ENCODE measurements around the gene LHX3. TPM values are rescaled to one million over a fixed set of nuclear protein-coding genes. Genes with fewer than 3 reads are reported as not detected.
A peak's percentile ranks its signal among the peaks of the same experiment; 100 is the strongest.
"Not testable (repeated sequence)": the region's sequence is repeated elsewhere in the genome, so short reads cannot be mapped to it uniquely, and the experiment has no call there.

Gene LHX3
- total RNA-seq, 1 donor from 2014 or later: not detected

DNA sequence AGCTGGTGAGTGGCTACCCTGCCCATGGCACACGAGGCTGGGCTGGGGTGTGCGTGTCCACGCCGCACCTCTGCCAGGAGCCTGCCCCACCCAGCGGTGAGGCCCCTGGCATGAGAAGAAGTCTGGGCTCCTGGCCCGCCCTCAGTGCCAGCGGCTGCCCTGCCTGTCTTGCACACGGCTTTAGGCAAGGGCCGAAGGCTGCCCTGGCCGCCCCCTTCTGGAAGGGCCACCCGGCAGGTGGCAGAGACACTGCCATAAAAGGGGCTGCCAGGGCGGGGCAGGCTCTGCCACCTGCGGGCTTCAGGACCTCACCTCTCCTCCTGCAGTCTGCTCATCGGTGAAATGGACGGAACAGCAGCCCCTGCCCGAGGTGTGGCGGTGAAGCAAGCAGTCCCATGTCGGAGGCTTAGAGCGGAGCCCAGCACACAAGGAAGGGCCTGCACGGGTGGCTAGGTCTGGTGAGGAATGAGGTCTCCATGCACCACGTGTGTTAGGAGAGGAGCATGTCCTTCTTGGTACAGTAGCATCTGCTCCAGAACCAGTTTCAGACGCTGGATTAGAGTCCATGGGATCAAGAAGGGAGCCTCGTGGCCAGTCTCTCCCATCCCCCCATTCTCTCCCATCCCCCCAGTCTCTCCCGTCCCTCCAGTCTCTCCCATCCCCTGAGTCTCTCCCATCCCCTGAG is 51.4 kb downstream of the LHX3 start:
- H3K27me3 ChIP-seq (ENCODE audit: control insufficient read depth, insufficient read depth, low read length): no peaks in the 10 kb centered on the region
- no peak for TF ChIP-seq CTCF (IDR thresholded peaks at IDR 0.05; ENCODE audit: insufficient read depth, low read length, severe bottlenecking)
- no peak for FAIRE-seq

DNA sequence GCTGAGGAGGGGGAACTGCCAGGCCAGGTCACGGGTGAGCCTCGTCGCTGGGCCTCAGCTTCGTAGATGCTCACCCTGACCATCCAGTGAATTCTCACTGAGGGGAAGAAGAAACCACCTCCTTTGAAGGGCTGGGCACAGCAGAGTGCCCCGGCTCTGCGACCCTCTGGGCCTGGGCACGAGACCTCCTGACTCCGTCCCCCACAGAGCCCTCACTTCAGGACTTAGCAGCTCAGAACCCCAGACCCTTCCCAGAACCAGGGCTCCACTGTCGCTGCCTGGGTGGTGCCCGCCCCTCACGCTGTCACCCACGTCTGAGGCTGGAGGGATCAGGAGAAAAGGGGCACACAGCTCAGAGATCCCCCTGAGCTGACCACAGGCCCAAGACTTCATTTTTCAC is 52.0 kb downstream of the LHX3 start:
- FAIRE-seq: no peak
- no peak overlapping the region for H3K4me3 ChIP-seq (ENCODE audit: low read depth, low read length)
- no peaks in the 10 kb centered on the region for H3K36me3 ChIP-seq (ENCODE audit: control insufficient read depth, insufficient read depth, low read length)
- peaks cover 2% of the 10 kb centered on the region for H3K27me3 ChIP-seq (ENCODE audit: control insufficient read depth, insufficient read depth, low read length)
- TF ChIP-seq CTCF (IDR thresholded peaks at IDR 0.05; ENCODE audit: insufficient read depth, low read length, severe bottlenecking): no peak
- no peak for DNase-seq (ENCODE audit: low read depth)

More for the DNA sequence above, 51.4 kb downstream of the LHX3 start:
- Histone ChIP-seq H3K4me3 (ENCODE audit: low read depth, low read length) (no peak overlapping the region), H3K36me3 (ENCODE audit: control insufficient read depth, insufficient read depth, low read length) (no peaks in the 10 kb centered on the region)
- no peak for DNase-seq (ENCODE audit: low read depth)

DNA sequence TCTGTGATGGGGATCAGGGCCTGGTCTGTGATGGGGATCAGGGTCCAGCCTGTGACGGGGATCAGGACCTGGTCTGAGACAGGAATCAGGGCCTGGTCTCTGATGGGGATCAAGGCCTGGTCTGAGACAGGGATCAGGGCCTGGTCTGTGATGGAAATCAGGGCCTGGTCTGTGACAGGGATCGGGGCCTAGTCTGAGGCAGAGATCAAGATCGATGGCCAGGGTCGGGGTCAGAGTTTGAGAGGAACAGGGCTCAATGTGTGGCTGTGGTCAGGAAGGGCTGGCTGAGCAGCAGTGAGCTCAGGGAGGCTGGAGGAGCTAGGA is 52.4 kb downstream of the LHX3 start:
- no peaks in the 10 kb centered on the region for H3K36me3 ChIP-seq (ENCODE audit: control insufficient read depth, insufficient read depth, low read length)
- peaks cover 4% of the 10 kb centered on the region for H3K27me3 ChIP-seq (ENCODE audit: control insufficient read depth, insufficient read depth, low read length)
- FAIRE-seq: peak; percentile 32
- no peak for DNase-seq (ENCODE audit: low read depth)
- no peak for TF ChIP-seq CTCF (IDR thresholded peaks at IDR 0.05; ENCODE audit: insufficient read depth, low read length, severe bottlenecking)
- no peak overlapping the region for H3K4me3 ChIP-seq (ENCODE audit: low read depth, low read length)

- TF ChIP-seq CTCF (IDR thresholded peaks at IDR 0.05; ENCODE audit: insufficient read depth, low read length, severe bottlenecking): no peak
- DNase-seq (ENCODE audit: low read depth) (no peak), FAIRE-seq (no peak)
- Histone ChIP-seq H3K4me3 (ENCODE audit: low read depth, low read length) (no peak overlapping the region), H3K36me3 (ENCODE audit: control insufficient read depth, insufficient read depth, low read length) (no peaks in the 10 kb centered on the region), H3K27me3 (ENCODE audit: control insufficient read depth, insufficient read depth, low read length) (peaks cover 7% of the 10 kb centered on the region)
Observed at GRCh38 chr9:136151848-136152542, 52.9 kb downstream of the LHX3 start.

- DNase-seq (ENCODE audit: low read depth): no peak
- peaks cover 10% of the 10 kb centered on the region for H3K27me3 ChIP-seq (ENCODE audit: control insufficient read depth, insufficient read depth, low read length)
- no peak for TF ChIP-seq CTCF (IDR thresholded peaks at IDR 0.05; ENCODE audit: insufficient read depth, low read length, severe bottlenecking)
- FAIRE-seq: no peak
- no peak overlapping the region for H3K4me3 ChIP-seq (ENCODE audit: low read depth, low read length)
- no peaks in the 10 kb centered on the region for H3K36me3 ChIP-seq (ENCODE audit: control insufficient read depth, insufficient read depth, low read length)
Observed at GRCh38 chr9:136151214-136151804, 53.6 kb downstream of the LHX3 start.

- FAIRE-seq: peak; percentile 98
- DNase-seq (ENCODE audit: low read depth); H3K4me3 ChIP-seq (ENCODE audit: low read depth, low read length); H3K36me3 ChIP-seq (ENCODE audit: control insufficient read depth, insufficient read depth, low read length): not testable (repeated sequence)
- H3K27me3 ChIP-seq (ENCODE audit: control insufficient read depth, insufficient read depth, low read length): peaks cover 11% of the 10 kb centered on the region
Observed at GRCh38 chr9:136150664-136151213, 54.2 kb downstream of the LHX3 start.
